OCI-LY1 (cell line): ENCODE results near the gene XIRP1.
A peak's percentile ranks its signal among the peaks of the same experiment; 100 is the strongest.

Experiments used
- H2AFZ ChIP-seq: fragments of 200-600 bp; sonication (generic), shearing (Covaris generic); 2 replicates; pipeline ENCODE4 v1.6.0; 2014; ENCODE audit warnings: antibody characterized with exemption, mild to moderate bottlenecking, low read length
- H3F3A ChIP-seq: fragments of 200-600 bp; sonication (generic), shearing (Covaris generic); 2 replicates; pipeline ENCODE4 v1.6.0; 2014; ENCODE audit warnings: mild to moderate bottlenecking, antibody characterized with exemption, low read length, moderate library complexity; ENCODE audit not compliant: insufficient read depth
- H3K27ac ChIP-seq: fragments of 200-600 bp; sonication (generic); 2 replicates; pipeline ENCODE4 v1.5.1; 2014; ENCODE audit warnings: low read length, mixed run types, mild to moderate bottlenecking, low read depth; ENCODE audit not compliant: poor library complexity, severe bottlenecking
- H3K27me3 ChIP-seq: fragments of 200-600 bp; sonication (generic); 2 replicates; pipeline ENCODE4 v1.6.0; 2014; ENCODE audit warnings: antibody characterized with exemption, mild to moderate bottlenecking, low read length, moderate library complexity; ENCODE audit not compliant: insufficient read depth
- H3K36me3 ChIP-seq: fragments of 200-600 bp; sonication (generic); 2 replicates; pipeline ENCODE4 v1.6.1; 2014; ENCODE audit warnings: mild to moderate bottlenecking, antibody characterized with exemption, low read length, moderate library complexity, mixed read lengths; ENCODE audit not compliant: insufficient read depth
- H3K4me1 ChIP-seq: fragments of 200-600 bp; sonication (generic); 2 replicates; pipeline ENCODE4 v1.5.1; 2014; ENCODE audit warnings: mild to moderate bottlenecking, low read length, moderate library complexity; ENCODE audit not compliant: insufficient read depth, severe bottlenecking
- H3K4me2 ChIP-seq: fragments of 200-600 bp; sonication (generic), shearing (Covaris generic); 2 replicates; pipeline ENCODE4 v1.6.1; 2014; ENCODE audit warnings: low read length
- H3K4me3 ChIP-seq: fragments of 200-600 bp; sonication (generic); 2 replicates; pipeline ENCODE4 v1.5.1; 2014; ENCODE audit warnings: low read length, low read depth, mild to moderate bottlenecking, mixed read lengths; ENCODE audit not compliant: poor library complexity, severe bottlenecking
- H3K79me2 ChIP-seq: fragments of 200-600 bp; shearing (Covaris generic); 2 replicates; pipeline ENCODE4 v1.6.1; 2016; ENCODE audit warnings: mixed run types, low read length, mixed read lengths; ENCODE audit not compliant: insufficient read depth
- H3K9ac ChIP-seq: fragments of 200-600 bp; sonication (generic), shearing (Covaris generic); 2 replicates; pipeline ENCODE4 v1.6.1; 2014; ENCODE audit warnings: mild to moderate bottlenecking, low read length, mixed read lengths
- H3K9me2 ChIP-seq: fragments of 200-600 bp; sonication (generic), shearing (Covaris generic); 2 replicates; pipeline ENCODE4 v1.6.1; 2014; ENCODE audit warnings: low read depth, mild to moderate bottlenecking, low read length, mixed read lengths
- H3K9me3 ChIP-seq: fragments of 200-600 bp; shearing (Covaris generic); 2 replicates; pipeline ENCODE4 v1.6.1; 2014; ENCODE audit warnings: low read length, mixed read lengths
- H4K20me1 ChIP-seq: fragments of 200-600 bp; sonication (generic), shearing (Covaris generic); 2 replicates; pipeline ENCODE4 v1.6.0; 2016; ENCODE audit warnings: mild to moderate bottlenecking, low read length; ENCODE audit not compliant: insufficient read depth
- CTCF ChIP-seq: fragments of 200-600 bp; sonication (generic), shearing (Covaris generic); IDR thresholded peaks from 2 replicates; pipeline ENCODE4 v1.5.1; 2017; ENCODE audit warnings: mild to moderate bottlenecking, antibody characterized with exemption, low read length, moderate library complexity, mixed read lengths
- EZH2 ChIP-seq: fragments of 200-600 bp; sonication (generic), shearing (Covaris generic); IDR thresholded peaks from 2 replicates; pipeline ENCODE4 v1.8.0; 2017; ENCODE audit warnings: borderline replicate concordance, mixed run types, mild to moderate bottlenecking, antibody characterized with exemption, low read length, moderate library complexity, mixed read lengths

The XIRP1 gene

GRCh38 chr3:39143051-39143885, 49.1 kb downstream of the XIRP1 start:
- H3K9ac ChIP-seq, result no peak overlapping the region
- no peak overlapping the region for H2AFZ ChIP-seq
- H3K9me3 ChIP-seq, result no peaks in the 10 kb centered on the region
- H3K27ac ChIP-seq, result no peak overlapping the region
- no peaks in the 10 kb centered on the region for H3F3A ChIP-seq
- H3K4me2 ChIP-seq, result no peak overlapping the region
- H3K79me2 ChIP-seq, result no peaks in the 10 kb centered on the region
- no peak overlapping the region for H3K4me3 ChIP-seq
- H3K9me2 ChIP-seq, result no peaks in the 10 kb centered on the region
- no peaks in the 10 kb centered on the region for H4K20me1 ChIP-seq
- TF ChIP-seq EZH2 (no peak), CTCF (no peak)
- H3K36me3 ChIP-seq, result peaks cover 56% of the 10 kb centered on the region
- no peaks in the 10 kb centered on the region for H3K27me3 ChIP-seq
- H3K4me1 ChIP-seq, result peaks cover 44% of the 10 kb centered on the region

- Histone ChIP-seq H3K4me1 (peaks cover 32% of the 10 kb centered on the region), H3K9me3 (no peaks in the 10 kb centered on the region), H3K27me3 (no peaks in the 10 kb centered on the region), H3K9me2 (no peaks in the 10 kb centered on the region), H3K27ac (peak overlapping the region; percentile 66), H2AFZ (no peak overlapping the region), H3K79me2 (no peaks in the 10 kb centered on the region), H4K20me1 (no peaks in the 10 kb centered on the region), H3K4me3 (no peak overlapping the region), H3K36me3 (peaks cover 56% of the 10 kb centered on the region), H3K9ac (no peak overlapping the region), H3F3A (no peaks in the 10 kb centered on the region), H3K4me2 (no peak overlapping the region)
- TF ChIP-seq EZH2, result no peak
These were observed 50.3 kb downstream of the XIRP1 start for GRCh38 chr3:39142067-39142466.

GRCh38 chr3:39141171-39141995, 51.0 kb downstream of the XIRP1 start:
- Histone ChIP-seq H3K4me3 (no peak overlapping the region), H3K79me2 (no peaks in the 10 kb centered on the region), H3F3A (no peaks in the 10 kb centered on the region), H3K4me2 (no peak overlapping the region), H2AFZ (no peak overlapping the region), H3K9ac (no peak overlapping the region), H3K27me3 (no peaks in the 10 kb centered on the region), H3K9me2 (no peaks in the 10 kb centered on the region), H3K4me1 (peaks cover 25% of the 10 kb centered on the region), H3K36me3 (peaks cover 56% of the 10 kb centered on the region), H4K20me1 (no peaks in the 10 kb centered on the region), H3K9me3 (no peaks in the 10 kb centered on the region), H3K27ac (peak overlapping the region; percentile 66)
- TF ChIP-seq CTCF (no peak), EZH2 (no peak)
